VCaP (cell line): ENCODE results near the gene CRYBB3.

Experiments
- H3K27ac ChIP-seq: fragments of 450-650 bp; 2 replicates; pipeline ENCODE4 v1.5.1; 2017
- TF ChIP-seq, protein P1 (sequence below): fragments of 450-650 bp; conservative IDR thresholded peaks from 2 replicates; pipeline ENCODE4 v1.5.1; 2017; ENCODE audit warnings: mild to moderate bottlenecking, moderate library complexity

CRYBB3 gene

GRCh38 chr22:25199731-25200520 lies at the start of gene CRYBB3:
CRYBB3 (plus strand) TSS chr22:25199858; CDS start chr22:25201397, 1,539 bp downstream.
- TF ChIP-seq, protein P1, sequence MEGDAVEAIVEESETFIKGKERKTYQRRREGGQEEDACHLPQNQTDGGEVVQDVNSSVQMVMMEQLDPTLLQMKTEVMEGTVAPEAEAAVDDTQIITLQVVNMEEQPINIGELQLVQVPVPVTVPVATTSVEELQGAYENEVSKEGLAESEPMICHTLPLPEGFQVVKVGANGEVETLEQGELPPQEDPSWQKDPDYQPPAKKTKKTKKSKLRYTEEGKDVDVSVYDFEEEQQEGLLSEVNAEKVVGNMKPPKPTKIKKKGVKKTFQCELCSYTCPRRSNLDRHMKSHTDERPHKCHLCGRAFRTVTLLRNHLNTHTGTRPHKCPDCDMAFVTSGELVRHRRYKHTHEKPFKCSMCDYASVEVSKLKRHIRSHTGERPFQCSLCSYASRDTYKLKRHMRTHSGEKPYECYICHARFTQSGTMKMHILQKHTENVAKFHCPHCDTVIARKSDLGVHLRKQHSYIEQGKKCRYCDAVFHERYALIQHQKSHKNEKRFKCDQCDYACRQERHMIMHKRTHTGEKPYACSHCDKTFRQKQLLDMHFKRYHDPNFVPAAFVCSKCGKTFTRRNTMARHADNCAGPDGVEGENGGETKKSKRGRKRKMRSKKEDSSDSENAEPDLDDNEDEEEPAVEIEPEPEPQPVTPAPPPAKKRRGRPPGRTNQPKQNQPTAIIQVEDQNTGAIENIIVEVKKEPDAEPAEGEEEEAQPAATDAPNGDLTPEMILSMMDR = no peak
- H3K27ac ChIP-seq = peak within 1 kb of the TSS; percentile 11; the same call in 1 of the 2 replicates

DNA sequence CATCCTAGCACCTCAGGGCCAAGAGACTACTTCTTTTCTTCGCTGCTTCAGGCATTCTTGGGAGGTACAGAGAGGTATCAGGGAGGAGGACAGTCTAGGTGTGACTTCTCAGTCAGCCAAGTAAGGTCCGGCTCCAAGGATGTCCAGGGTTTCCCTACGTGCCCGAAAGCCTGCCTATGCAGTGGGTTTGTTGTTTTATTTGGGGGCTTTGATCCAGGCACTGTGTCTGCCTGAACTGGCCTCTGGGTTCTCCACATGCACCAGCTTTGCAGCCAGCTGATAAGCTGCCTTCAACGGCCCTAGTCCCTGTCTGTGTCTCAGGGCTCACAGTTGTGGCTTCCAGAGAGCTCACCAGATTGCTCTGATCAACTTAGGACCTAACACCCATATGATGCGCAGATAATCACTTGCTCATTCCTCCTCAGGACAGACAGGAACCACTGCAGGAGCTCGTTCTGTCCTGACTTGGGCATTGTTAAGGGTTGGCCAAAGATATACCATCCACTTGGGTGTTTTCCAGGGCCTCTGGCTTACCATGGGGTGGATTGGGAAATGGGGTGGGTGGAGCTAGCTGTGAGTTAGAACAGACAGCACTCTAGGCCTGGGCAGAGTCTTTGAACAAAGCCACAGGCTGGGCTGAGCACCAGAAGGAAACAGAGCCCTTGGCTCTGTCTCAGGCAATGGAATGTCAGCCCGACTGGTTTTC lies 45.5 kb upstream of the CRYBB3 start:
- TF ChIP-seq, protein P1 = no peak
- H3K27ac ChIP-seq = peak overlapping the region; percentile 18; the same call in 1 of the 2 replicates

- TF ChIP-seq, protein P1 = no peak
- H3K27ac ChIP-seq = peak overlapping the region; percentile 18; the same call in 1 of the 2 replicates
These were observed 45.0 kb upstream of the CRYBB3 start for GRCh38 chr22:25154667-25154999.

DNA sequence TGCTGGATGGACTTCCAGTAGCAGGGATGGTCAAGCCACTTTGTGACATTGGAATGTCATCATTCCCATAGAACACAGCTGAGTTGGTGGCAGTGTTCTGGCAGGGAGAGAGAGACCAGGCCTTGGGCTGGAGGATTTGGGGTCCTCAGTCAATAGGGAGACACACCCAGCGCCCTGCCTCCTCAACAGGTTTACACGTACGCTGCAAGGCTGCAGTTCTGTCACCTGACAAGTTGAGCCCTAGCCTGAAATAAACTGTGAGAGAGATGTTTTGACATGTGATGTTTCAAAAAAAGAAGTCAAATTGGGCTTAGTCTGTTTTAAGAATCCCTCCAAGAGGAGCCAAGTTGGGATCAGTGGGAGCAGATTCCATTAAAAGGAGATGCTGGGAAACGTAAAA lies 42.9 kb upstream of the CRYBB3 start:
- no peak overlapping the region for H3K27ac ChIP-seq
- TF ChIP-seq, protein P1 = no peak

- H3K27ac ChIP-seq = no peak overlapping the region
- TF ChIP-seq, protein P1 = no peak
These were observed 40.6 kb upstream of the CRYBB3 start for GRCh38 chr22:25159028-25159427.

DNA sequence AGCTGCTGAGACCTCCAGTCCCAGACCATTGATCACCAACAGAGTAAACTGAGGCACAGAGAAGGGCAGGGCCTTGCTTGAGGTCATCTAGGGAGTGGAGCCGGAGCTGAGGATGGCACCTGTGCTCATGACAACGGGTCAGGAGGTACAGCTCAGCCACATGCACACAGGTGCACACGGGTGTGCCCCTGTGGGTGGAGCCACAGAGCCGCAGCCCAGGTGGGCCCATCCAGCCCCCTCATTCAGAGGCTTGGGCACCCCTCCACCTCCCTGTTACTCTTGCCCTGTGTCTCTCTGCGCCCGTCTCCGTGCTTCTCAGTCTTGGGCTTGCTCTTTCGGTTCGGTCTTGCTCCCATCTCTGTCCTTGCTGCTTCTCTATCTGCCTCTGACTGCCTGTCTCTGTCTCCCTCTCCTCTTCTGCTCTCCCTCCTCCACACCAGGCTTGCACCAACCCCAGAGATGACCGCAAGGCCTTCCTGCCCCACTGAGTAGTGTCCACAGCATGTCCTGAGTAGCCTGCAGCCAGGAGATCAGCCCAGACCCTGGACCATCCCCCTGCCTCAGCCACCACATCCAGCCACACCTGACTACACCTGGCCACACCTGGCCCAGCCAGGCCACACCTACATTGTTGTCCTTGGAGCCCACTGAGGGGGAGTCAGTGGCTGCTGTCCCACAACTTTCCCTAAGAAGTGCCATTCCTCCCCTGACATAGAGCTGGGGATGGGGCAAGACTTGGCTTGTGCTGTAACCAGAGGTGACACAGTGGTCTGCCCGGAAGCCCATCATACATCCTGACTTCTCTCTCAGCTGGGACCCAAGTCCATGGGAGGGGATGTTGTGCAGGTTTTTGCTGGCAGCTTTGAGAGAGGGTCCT lies 39.3 kb upstream of the CRYBB3 start:
- TF ChIP-seq, protein P1 = no peak
- no peak overlapping the region for H3K27ac ChIP-seq
